HG03108 (cell line): ENCODE data around the gene ACOT7.

Experiments used
- ATAC-seq: cut with Tn5 transposase; IDR thresholded peaks from one replicate; pipeline ENCODE4 v1.9.1; 2021; ENCODE audit warnings: moderate library complexity; ENCODE audit not compliant: unreplicated experiment

Gene ACOT7

GRCh38 chr1:6294080-6294889, 99.3 kb downstream of the ACOT7 start:
- no peak for ATAC-seq

GRCh38 chr1:6292102-6292501, 101.5 kb downstream of the ACOT7 start:
- ATAC-seq, result no peak

GRCh38 chr1:6288665-6289064, 104.9 kb downstream of the ACOT7 start:
- no peak for ATAC-seq

DNA sequence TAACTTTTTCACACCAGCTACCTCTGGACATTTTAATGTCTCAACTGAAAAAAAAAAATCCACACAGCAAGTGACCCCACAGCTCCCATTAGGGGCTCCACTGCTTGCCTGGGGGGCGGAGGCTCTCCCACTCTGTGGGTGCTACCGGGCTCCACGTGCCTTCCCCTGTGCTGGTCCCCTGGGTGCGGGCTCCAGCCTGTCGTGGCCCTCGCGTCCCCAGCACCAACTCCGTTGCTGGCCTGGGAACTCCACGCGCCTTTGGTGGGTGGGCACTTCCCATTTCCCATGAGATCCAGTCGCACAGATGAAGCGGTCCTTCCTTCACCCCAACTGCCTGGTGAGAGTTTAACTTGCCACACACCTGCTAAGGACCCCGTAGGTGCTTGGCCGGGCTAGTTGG, 105.5 kb downstream of the ACOT7 start:
- ATAC-seq, result no peak

DNA sequence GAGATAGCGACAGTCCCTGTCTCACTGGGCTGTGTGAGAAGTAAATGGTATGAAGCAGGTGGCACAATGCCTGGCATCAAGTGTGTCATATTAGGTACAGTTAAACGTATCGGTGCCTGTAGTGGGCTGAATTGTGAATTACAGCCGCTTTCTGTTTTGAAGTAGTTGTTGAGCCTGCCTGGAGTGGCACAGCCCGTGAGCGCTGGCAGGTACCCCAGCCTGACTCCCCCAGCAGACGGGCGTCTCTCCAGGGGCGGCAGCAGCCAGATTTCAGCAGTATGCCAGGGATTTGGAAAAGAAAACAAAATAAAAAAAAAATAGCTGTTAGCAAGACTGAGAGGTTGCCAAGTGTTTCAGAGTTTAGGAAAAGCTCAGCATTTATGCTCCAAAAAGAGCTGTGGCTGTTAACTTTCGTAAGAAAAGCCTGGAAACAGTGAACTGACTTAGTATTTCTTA, 106.1 kb downstream of the ACOT7 start:
- no peak for ATAC-seq

DNA sequence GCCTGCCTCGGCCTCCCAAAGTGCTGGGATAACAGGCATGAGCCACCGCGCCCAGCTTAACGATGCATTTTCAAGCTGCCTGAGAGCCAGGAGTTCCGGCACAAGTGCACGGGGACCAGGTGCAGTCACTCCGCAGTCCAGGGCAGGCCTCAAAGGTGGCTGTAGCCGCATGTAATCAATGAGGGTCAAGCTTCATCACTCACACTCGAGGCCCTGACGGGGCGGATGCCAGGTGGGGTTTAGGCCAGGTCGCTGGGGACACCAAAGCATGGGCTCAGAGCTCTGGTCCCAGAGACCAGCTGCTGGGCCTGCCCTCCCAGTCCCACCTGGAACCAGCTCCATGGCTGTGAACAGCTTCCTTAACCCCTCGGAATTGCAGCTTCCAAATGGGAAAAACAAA, 106.5 kb downstream of the ACOT7 start:
- no peak for ATAC-seq

DNA sequence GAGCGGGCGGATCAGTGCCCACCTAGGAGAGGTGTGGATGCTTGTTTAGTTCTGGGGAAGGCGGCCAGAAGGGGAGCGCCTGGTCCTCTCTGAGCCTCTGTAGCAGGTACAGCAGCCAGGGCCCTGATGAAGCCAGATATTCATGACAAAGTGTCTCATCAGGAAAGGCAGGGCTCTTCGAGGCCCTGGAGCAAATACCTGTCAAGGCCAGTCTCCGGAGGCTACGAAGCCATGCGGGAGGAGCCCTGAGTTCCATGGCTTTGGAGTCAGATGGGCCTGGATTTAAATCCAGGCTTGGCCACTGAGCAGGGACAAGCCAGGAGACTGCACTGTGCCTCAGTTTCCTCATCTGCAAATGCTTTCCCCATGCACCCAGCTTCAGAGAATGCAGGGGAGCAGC, 107.3 kb downstream of the ACOT7 start:
- no peak for ATAC-seq

- ATAC-seq, result no peak
Observed at GRCh38 chr1:6285336-6285735, 108.2 kb downstream of the ACOT7 start.

- ATAC-seq, result no peak
Observed at GRCh38 chr1:6282577-6283270, 110.8 kb downstream of the ACOT7 start.

GRCh38 chr1:6281511-6282402, 111.8 kb downstream of the ACOT7 start:
- no peak for ATAC-seq

DNA sequence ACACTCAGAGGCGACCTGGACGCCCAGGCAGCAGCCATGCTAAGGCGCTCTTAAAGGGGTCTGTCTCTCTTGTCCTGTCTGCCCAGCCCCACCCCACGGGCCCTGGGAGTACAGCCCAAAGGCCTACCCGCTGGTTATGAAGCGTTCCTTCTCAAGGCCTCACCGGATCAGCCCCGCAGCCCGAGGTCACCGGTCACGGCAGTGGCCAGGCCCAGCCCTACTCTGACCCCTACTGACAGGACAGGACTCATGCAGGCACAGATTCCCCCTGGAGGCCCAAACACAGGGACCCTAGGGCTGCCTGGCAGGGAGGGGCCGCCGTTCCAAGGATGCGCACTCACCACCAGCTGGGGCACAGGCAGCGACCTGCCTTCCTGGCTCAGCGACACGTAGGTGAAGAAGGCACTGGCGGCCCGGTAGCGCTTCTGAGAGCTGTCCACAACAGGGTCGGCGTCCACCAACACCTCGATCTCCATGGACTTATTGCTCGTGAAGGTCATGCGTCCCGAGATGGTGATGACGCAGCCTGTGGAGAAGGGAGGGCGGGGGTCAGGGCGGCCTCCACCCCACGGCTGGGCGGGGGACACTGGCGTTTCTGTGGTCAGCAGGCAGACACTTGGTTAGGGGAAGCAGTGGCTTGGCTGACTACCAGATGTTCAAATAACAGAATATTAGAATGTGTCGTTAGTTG, 112.7 kb downstream of the ACOT7 start:
- no peak for ATAC-seq

DNA sequence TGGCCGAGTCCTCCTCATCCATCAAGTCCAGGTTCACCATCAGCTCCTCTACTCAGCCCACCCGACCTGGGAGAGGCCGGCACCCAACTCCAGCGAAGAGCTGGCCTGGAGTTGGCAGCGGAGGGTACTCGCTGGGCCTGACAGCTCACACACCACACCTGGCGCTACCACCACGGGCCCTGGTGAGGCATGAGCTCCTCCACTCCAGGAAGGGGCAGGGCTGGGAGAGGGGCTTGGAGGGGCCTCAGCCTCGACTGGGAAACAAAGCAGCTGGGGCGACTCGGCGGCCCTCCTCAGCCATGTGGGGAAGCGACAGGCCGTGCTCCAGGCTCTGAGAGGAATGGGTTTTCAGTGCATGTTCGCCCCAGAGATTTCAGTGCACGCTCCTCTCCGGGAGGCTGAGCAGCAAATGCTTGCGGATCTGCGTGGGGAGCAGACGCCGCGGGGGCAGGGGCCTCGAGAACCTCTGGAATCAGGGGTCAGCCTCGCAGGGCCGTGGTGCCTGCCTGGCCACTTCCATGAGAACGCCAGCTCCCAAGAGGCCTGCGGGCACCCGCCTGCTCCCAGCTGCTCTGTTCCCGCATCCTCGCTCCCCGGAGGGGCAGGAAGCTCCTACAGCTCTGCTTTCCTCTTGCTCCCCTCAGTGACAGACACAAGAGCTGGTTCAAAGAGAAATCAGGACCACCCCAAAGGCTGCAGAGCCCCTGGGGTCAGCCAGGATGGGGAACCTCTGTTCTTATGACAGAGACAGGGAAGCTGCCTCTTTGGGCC, 113.8 kb downstream of the ACOT7 start:
- no peak for ATAC-seq

DNA sequence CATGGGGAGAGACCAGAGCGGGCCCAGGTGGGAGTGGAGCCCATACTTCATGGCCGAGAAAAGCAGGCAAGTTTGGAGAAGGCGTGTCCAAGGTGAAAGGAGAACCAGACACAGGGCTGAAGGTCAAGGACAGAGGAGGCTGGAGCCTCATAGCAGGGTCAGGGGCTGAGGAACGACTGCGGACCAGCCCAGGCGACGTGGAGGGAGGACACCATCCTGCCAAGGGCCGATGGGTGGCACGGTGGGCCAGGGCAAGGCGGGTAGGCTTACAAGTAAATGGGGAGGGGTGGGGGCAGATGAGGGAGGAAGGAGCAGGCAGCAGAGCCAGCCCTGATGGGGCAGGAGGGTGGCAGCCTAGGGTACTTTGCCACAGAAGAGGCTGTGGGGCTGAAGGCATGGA, 114.5 kb downstream of the ACOT7 start:
- no peak for ATAC-seq

GRCh38 chr1:6278263-6278662, 115.3 kb downstream of the ACOT7 start:
- ATAC-seq, result no peak

GRCh38 chr1:6276811-6277555, 116.6 kb downstream of the ACOT7 start:
- ATAC-seq, result no peak

- no peak for ATAC-seq
Observed at GRCh38 chr1:6275826-6276782, 117.5 kb downstream of the ACOT7 start.

GRCh38 chr1:6274622-6275139, 118.9 kb downstream of the ACOT7 start:
- no peak for ATAC-seq

DNA sequence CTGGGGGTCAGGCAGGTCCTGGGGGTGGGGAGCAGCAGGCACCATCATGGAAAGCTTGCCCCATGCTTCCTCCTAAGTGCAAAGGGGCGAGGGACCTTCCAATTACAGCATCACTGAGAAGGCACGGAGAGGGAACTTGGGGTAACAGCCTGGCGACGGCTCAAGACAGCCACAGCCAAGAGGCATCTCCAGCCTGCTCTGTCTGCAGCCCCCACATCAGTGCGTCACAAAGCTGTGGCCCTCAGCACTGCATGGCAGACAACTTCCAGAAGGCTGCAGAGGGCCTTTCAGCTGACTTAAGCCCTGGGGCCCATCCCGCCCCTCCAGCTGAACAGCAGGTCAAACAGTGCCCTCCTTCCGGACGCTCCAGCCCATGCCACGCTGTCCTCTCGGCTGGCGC, 119.5 kb downstream of the ACOT7 start:
- ATAC-seq, result no peak
